Measurements from ENCODE around the gene WSCD2.

- TF ChIP-seq CTCF (IDR thresholded peaks at IDR 0.05) (no peak), POLR2A (IDR thresholded peaks at IDR 0.05) (no peak)
Measured at GRCh38 chr12:108270035-108270848, 141.2 kb downstream of the WSCD2 start.

Measured in Peyer's patch (tissue), 4 donors.